B cell (primary cell): ENCODE measurements around the gene GGA3. TPM values are rescaled to one million over a fixed set of nuclear protein-coding genes. Genes with fewer than 3 reads are reported as not detected.

Source experiments
- ATAC-seq: fragments of 200-7000 bp; cut with Tn5 transposase; one replicate; pipeline ENCODE4 v1.10.0; 2021; ENCODE audit warnings: low read depth, mild to moderate bottlenecking, moderate number of reproducible peaks, moderate library complexity
- CTCF ChIA-PET: fragments of 350-600 bp; sonication (Branson Sonifier 250); formaldehyde crosslinking; loops from one replicate; lab custom pipeline; 2021; ENCODE audit warnings: antibody characterized with exemption, inconsistent platforms; lab: Charles Lee
- POLR2A ChIA-PET: fragments of 350-600 bp; sonication (Branson Sonifier 250); formaldehyde crosslinking; loops from one replicate; lab custom pipeline; 2021; ENCODE audit warnings: antibody characterized with exemption; lab: Charles Lee
- DNase-seq: peaks from one replicate; pipeline ENCODE4 v3.0.0; 2013
- H2AFZ ChIP-seq: 2 replicates; pipeline ENCODE4 v1.6.1; 2012; ENCODE audit warnings: mild to moderate bottlenecking, low read depth, low read length; ENCODE audit not compliant: insufficient read depth, poor library complexity, severe bottlenecking
- H3K27ac ChIP-seq, 2 donors: 1 replicate in 1 of 2; 2 replicates in 1 of 2; pipeline ENCODE4 v1.5.1; 2012 to 2013; ENCODE audit warnings: low read length in 2 of 2, mild to moderate bottlenecking in 2 of 2, moderate library complexity in 1 of 2
- H3K27me3 ChIP-seq, 4 experiments: fragments of 200-600 bp in 1 of 4; sonication (generic) in 1 of 4; replicated peaks in 1 of 4; 1 replicate in 2 of 4; 2 replicates in 2 of 4; pipeline versions ENCODE4 v1.6.1 to v1.7.0; 2013 to 2016; ENCODE audit warnings: low read length in 3 of 4, mild to moderate bottlenecking in 2 of 4, mixed read lengths in 1 of 4, moderate library complexity in 1 of 4; ENCODE audit not compliant: insufficient read depth in 4 of 4, control insufficient read depth in 3 of 4; ENCODE audit errors: control extremely low read depth in 1 of 4
- H3K36me3 ChIP-seq, 2 experiments: replicated peaks in 1 of 2; 1 replicate in 1 of 2; 2 replicates in 1 of 2; pipeline versions ENCODE4 v1.6.1 to v1.7.1; 2013; ENCODE audit warnings: low read length in 1 of 2; ENCODE audit not compliant: insufficient read depth in 2 of 2, control insufficient read depth in 1 of 2; ENCODE audit errors: control extremely low read depth in 1 of 2, extremely low read depth in 1 of 2
- H3K4me1 ChIP-seq, 2 donors: fragments of 200-600 bp in 1 of 2; sonication (generic) in 1 of 2; 1 replicate in 1 of 2; 2 replicates in 1 of 2; pipeline versions ENCODE4 v1.5.1 to v1.6.1; 2013 to 2017; ENCODE audit warnings: low read length in 2 of 2; ENCODE audit not compliant: control insufficient read depth in 2 of 2, insufficient read depth in 2 of 2
- H3K4me2 ChIP-seq: replicated peaks from 2 replicates; pipeline ENCODE3; 2012; ENCODE audit warnings: mild to moderate bottlenecking, low read depth, low read length; ENCODE audit not compliant: poor library complexity, severe bottlenecking
- H3K4me3 ChIP-seq, 5 experiments: fragments of 200-600 bp in 1 of 5; sonication (generic) in 1 of 5; 1 replicate in 3 of 5; 2 replicates in 2 of 5; pipeline versions ENCODE4 v1.5.1 to v1.7.0; 2011 to 2016; ENCODE audit warnings: low read length in 4 of 5, mild to moderate bottlenecking in 4 of 5, low read depth in 2 of 5, control low read depth in 1 of 5, moderate library complexity in 1 of 5; ENCODE audit not compliant: insufficient read depth in 1 of 5; ENCODE audit errors: control extremely low read depth in 1 of 5, extremely low read depth in 1 of 5
- H3K79me2 ChIP-seq: fragments of 200-600 bp; sonication (generic); one replicate; pipeline ENCODE4 v1.6.0; 2016; ENCODE audit warnings: low read length; ENCODE audit not compliant: control insufficient read depth, insufficient read depth
- H3K9ac ChIP-seq: fragments of 200-600 bp; sonication (generic); 2 replicates; pipeline ENCODE4 v1.6.1; 2017; ENCODE audit warnings: mild to moderate bottlenecking, low read length, moderate library complexity
- H3K9me3 ChIP-seq, 3 donors: one replicate each; pipeline versions ENCODE4 v1.6.1 to v1.7.1; 2013; ENCODE audit warnings: low read length in 2 of 3; ENCODE audit not compliant: control insufficient read depth in 2 of 3, insufficient read depth in 1 of 3; ENCODE audit errors: control extremely low read depth in 1 of 3
- H4K20me1 ChIP-seq: 2 replicates; pipeline ENCODE4 v1.6.0; 2012; ENCODE audit warnings: mild to moderate bottlenecking, low read length; ENCODE audit not compliant: insufficient read depth, control insufficient read depth, poor library complexity, severe bottlenecking
- H3K27ac Mint-ChIP-seq: one replicate; pipeline ENCODE4 v1.8.0; 2021; ENCODE audit warnings: mixed read lengths
- H3K27me3 Mint-ChIP-seq: one replicate; pipeline ENCODE4 v1.8.0; 2021; ENCODE audit warnings: mixed read lengths
- H3K4me1 Mint-ChIP-seq: one replicate; pipeline ENCODE4 v1.8.0; 2021; ENCODE audit warnings: mixed read lengths
- H3K4me3 Mint-ChIP-seq: one replicate; pipeline ENCODE4 v1.8.0; 2021; ENCODE audit warnings: mixed read lengths
- H3K9me3 Mint-ChIP-seq: one replicate; pipeline ENCODE4 v1.8.0; 2022; ENCODE audit warnings: mixed read lengths; ENCODE audit not compliant: insufficient read depth
- CTCF ChIP-seq: fragments of 200-600 bp; IDR thresholded peaks from one replicate; pipeline ENCODE4 v1.8.0; 2022; ENCODE audit warnings: antibody characterized with exemption, mild to moderate bottlenecking
- EZH2 ChIP-seq: IDR thresholded peaks from 2 replicates; pipeline ENCODE4 v1.6.1; 2012; ENCODE audit warnings: borderline replicate concordance, low read depth, mild to moderate bottlenecking, moderate library complexity, low read length; ENCODE audit not compliant: insufficient read depth, poor library complexity, severe bottlenecking
- WGBS: methylation state at CpG from one replicate; pipeline ENCODE4 v1.1.5; 2013; ENCODE audit warnings: missing lambda C conversion rate; ENCODE audit not compliant: insufficient coverage; 5-methylcytosine and 5-hydroxymethylcytosine counted together
- intact Hi-C: fragments of 100-400 bp; cut with micrococcal nuclease; formaldehyde crosslinking; loops from one replicate; pipeline ENCODE4 v1.10.0; 2022
- polyA plus RNA-seq: library from polyadenylated mRNA; depleted of rRNA; stranded (reverse); fragments of >200 nt; gene quantifications from 2 replicates; pipeline ENCODE4 v1.2.3, GENCODE V29; 2012
- total RNA-seq, 2 donors: library from RNA; stranded (reverse); fragments of 120-200 nt in 1 of 2; gene quantifications; 1 replicate in 1 of 2; 2 replicates in 1 of 2; pipeline versions ENCODE4 v1.2.3 to v1.2.4, GENCODE V29; 2013 to 2022

GGA3 gene
- total and polyA plus RNA-seq, 2 donors (not counting 1 experiment from before 2014, with no cell fraction given): 109 to 135 TPM

- peak overlapping the region; percentile 86 for H3K9ac ChIP-seq
- H2AFZ ChIP-seq: peak overlapping the region; percentile 89
- ChIA-PET CTCF (interaction anchor here (1.1 to 3.7 kb wide), 19 partner anchors 9 to 256 kb away, joined by 3 to 62 read pairs (median 6); partner anchors contain the start of genes GGA3, LLGL2, MRPS7 and SLC25A19), POLR2A (interaction anchor here (0.6 to 4.2 kb wide), 7 partner anchors 8 to 153 kb away, joined by 3 to 40 read pairs (median 5); partner anchors contain the start of genes GGA3, MRPS7 and SLC25A19)
- H3K4me3 ChIP-seq: peak overlapping the region in 4 of 5 experiments; percentile 87 to 98 (median 95)
- Mint-ChIP-seq H3K27ac (peak overlapping the region; percentile 89), H3K4me1 (peaks cover 23% of the 10 kb centered on the region), H3K27me3 (no peaks in the 10 kb centered on the region), H3K4me3 (peak overlapping the region; percentile 85), H3K9me3 (no peaks in the 10 kb centered on the region)
- H3K27me3 ChIP-seq: no peaks in the 10 kb centered on the region
- no peaks in the 10 kb centered on the region for H4K20me1 ChIP-seq
- H3K79me2 ChIP-seq: peaks cover 24% of the 10 kb centered on the region
- intact Hi-C loops: loop anchor here (2.0 kb wide), 1 partner anchor 27 kb away; no protein-coding TSS in a partner anchor
- no peak for TF ChIP-seq CTCF
- TF ChIP-seq EZH2: no peak
- H3K27ac ChIP-seq: peak overlapping the region; percentile 84 to 90
- no peak for ATAC-seq
- H3K36me3 ChIP-seq: peaks cover 0 to 33% of the 10 kb centered on the region in 2 experiments
- no peaks in the 10 kb centered on the region for H3K9me3 ChIP-seq
- 29% methylated on average over 5 of the region's 6 CpGs for WGBS
- no peak for DNase-seq
- peaks cover 17 to 28% of the 10 kb centered on the region in 2 donors for H3K4me1 ChIP-seq
- H3K4me2 ChIP-seq: peak overlapping the region; percentile 95
These were observed 8.4 kb upstream of the GGA3 start for GRCh38 chr17:75269844-75270217.

GRCh38 chr17:75267411-75268232 is 6.2 kb upstream of the GGA3 start:
- H4K20me1 ChIP-seq: no peaks in the 10 kb centered on the region
- peaks cover 0 to 26% of the 10 kb centered on the region in 2 experiments for H3K36me3 ChIP-seq
- H2AFZ ChIP-seq: no peak overlapping the region
- H3K4me3 Mint-ChIP-seq: no peak overlapping the region
- no peak overlapping the region for H3K9ac ChIP-seq
- H3K4me3 ChIP-seq: no peak overlapping the region
- H3K4me1 Mint-ChIP-seq: peaks cover 27% of the 10 kb centered on the region
- no peaks in the 10 kb centered on the region for H3K9me3 ChIP-seq
- H3K4me1 ChIP-seq: peaks cover 19 to 28% of the 10 kb centered on the region in 2 donors
- ChIA-PET CTCF (interaction anchor here (0.8 to 1.3 kb wide), 3 partner anchors 66 to 306 kb away, joined by 3 read pairs; no protein-coding TSS in a partner anchor), POLR2A (interaction anchor here (0.6 to 0.7 kb wide), 2 partner anchors 63 to 254 kb away, joined by 4 read pairs; no protein-coding TSS in a partner anchor)
- WGBS: 96% methylated on average over 8 of the region's 14 CpGs
- intact Hi-C loops: no loop called here
- no peaks in the 10 kb centered on the region for H3K9me3 Mint-ChIP-seq
- H3K79me2 ChIP-seq: peaks cover 41% of the 10 kb centered on the region
- no peak for TF ChIP-seq EZH2
- no peak for TF ChIP-seq CTCF
- no peaks in the 10 kb centered on the region for H3K27me3 ChIP-seq
- H3K4me2 ChIP-seq: no peak overlapping the region
- ATAC-seq (no peak), DNase-seq (peak; percentile 19)
- no peak overlapping the region for H3K27ac ChIP-seq
- no peak overlapping the region for H3K27ac Mint-ChIP-seq
- H3K27me3 Mint-ChIP-seq: no peaks in the 10 kb centered on the region
